ENCODE measurements around the gene ADAMTS2.

- TF ChIP-seq CTCF (conservative IDR thresholded peaks at IDR 0.05; ENCODE audit: low read depth in 2 of 2) (no peak), POLR2AphosphoS5 (IDR thresholded peaks at IDR 0.05; ENCODE audit: low read depth) (no peak), REST (IDR thresholded peaks at IDR 0.05; ENCODE audit: unreplicated experiment) (no peak), EZH2 (IDR thresholded peaks at IDR 0.05; ENCODE audit: low read depth, unreplicated experiment) (no peak), JUNB (IDR thresholded peaks at IDR 0.05; ENCODE audit: unreplicated experiment) (no peak), ZNF114 (CRISPR knock-in tag; IDR thresholded peaks at IDR 0.05) (no peak), ETS1 (IDR thresholded peaks at IDR 0.05) (no peak), CREB1 (CRISPR knock-in tag; IDR thresholded peaks at IDR 0.05; ENCODE audit: low read depth) (no peak)
These were observed 226.4 kb downstream of the ADAMTS2 start for GRCh38 chr5:179118756-179119414.

All from GM23338 (cell line).